ENCODE measurements around the gene GNB3.
A peak's percentile ranks its signal among the peaks of the same experiment; 100 is the strongest.
"Not testable (repeated sequence)": the region's sequence is repeated elsewhere in the genome, so short reads cannot be mapped to it uniquely, and the experiment has no call there.

The GNB3 gene

GRCh38 chr12:6883683-6884082, 43.0 kb downstream of the GNB3 start:
- DNase-seq (ENCODE audit: low read depth) = no peak

- DNase-seq (ENCODE audit: low read depth) = no peak
These were observed 43.8 kb downstream of the GNB3 start for GRCh38 chr12:6884539-6884938.

- not testable (repeated sequence) for DNase-seq (ENCODE audit: low read depth)
These were observed 45.7 kb downstream of the GNB3 start for GRCh38 chr12:6886206-6886999.

- DNase-seq (ENCODE audit: low read depth) = no peak
These were observed 46.7 kb downstream of the GNB3 start for GRCh38 chr12:6887460-6887859.

GRCh38 chr12:6888360-6888759, 47.6 kb downstream of the GNB3 start:
- no peak for DNase-seq (ENCODE audit: low read depth)

GRCh38 chr12:6888794-6889193, 48.1 kb downstream of the GNB3 start:
- not testable (repeated sequence) for DNase-seq (ENCODE audit: low read depth)

- DNase-seq (ENCODE audit: low read depth) = not testable (repeated sequence)
These were observed 49.2 kb downstream of the GNB3 start for GRCh38 chr12:6889775-6890573.

GRCh38 chr12:6890789-6891645, 50.3 kb downstream of the GNB3 start:
- DNase-seq (ENCODE audit: low read depth) = peak; percentile 87

GRCh38 chr12:6891646-6892001, 50.9 kb downstream of the GNB3 start:
- DNase-seq (ENCODE audit: low read depth) = no peak

GRCh38 chr12:6892683-6893082, 52.0 kb downstream of the GNB3 start:
- not testable (repeated sequence) for DNase-seq (ENCODE audit: low read depth)

- no peak for DNase-seq (ENCODE audit: low read depth)
These were observed 53.6 kb downstream of the GNB3 start for GRCh38 chr12:6894321-6894720.
